ENCODE measurements around the gene SUPT16H.
"Not testable (repeated sequence)": the region's sequence is repeated elsewhere in the genome, so short reads cannot be mapped to it uniquely, and the experiment has no call there.

Gene SUPT16H

GRCh38 chr14:21356511-21356910, 27.3 kb downstream of the SUPT16H start:
- DNase-seq = no peak

- DNase-seq = no peak
Measured at GRCh38 chr14:21352587-21352986, 31.2 kb downstream of the SUPT16H start.

GRCh38 chr14:21350539-21350938, 33.3 kb downstream of the SUPT16H start:
- DNase-seq = no peak

GRCh38 chr14:21347201-21347600, 36.6 kb downstream of the SUPT16H start:
- no peak for DNase-seq

- no peak for DNase-seq
Measured at GRCh38 chr14:21346532-21347135, 37.2 kb downstream of the SUPT16H start.

GRCh38 chr14:21343035-21343794, 40.6 kb downstream of the SUPT16H start:
- DNase-seq = no peak

- DNase-seq = no peak
Measured at GRCh38 chr14:21334202-21334906, 49.5 kb downstream of the SUPT16H start.

GRCh38 chr14:21332950-21333349, 50.9 kb downstream of the SUPT16H start:
- DNase-seq = no peak

GRCh38 chr14:21326972-21327371, 56.8 kb downstream of the SUPT16H start:
- no peak for DNase-seq

GRCh38 chr14:21322716-21323115, 61.1 kb downstream of the SUPT16H start:
- DNase-seq = no peak

- no peak for DNase-seq
Measured at GRCh38 chr14:21320913-21321312, 62.9 kb downstream of the SUPT16H start.

- DNase-seq = no peak
Measured at GRCh38 chr14:21317398-21317797, 66.4 kb downstream of the SUPT16H start.

- DNase-seq = no peak
Measured at GRCh38 chr14:21313512-21313911, 70.3 kb downstream of the SUPT16H start.

- DNase-seq = no peak
Measured at GRCh38 chr14:21311614-21312013, 72.2 kb downstream of the SUPT16H start.

- DNase-seq = no peak
Measured at GRCh38 chr14:21309956-21310355, 73.9 kb downstream of the SUPT16H start.

GRCh38 chr14:21309238-21309636, 74.6 kb downstream of the SUPT16H start:
- DNase-seq = no peak

GRCh38 chr14:21308479-21309237, 75.2 kb downstream of the SUPT16H start:
- DNase-seq = peak; percentile 82

GRCh38 chr14:21308132-21308478, 75.7 kb downstream of the SUPT16H start:
- DNase-seq = no peak

- DNase-seq = no peak
Measured at GRCh38 chr14:21307637-21308036, 76.2 kb downstream of the SUPT16H start.

- not testable (repeated sequence) for DNase-seq
Measured at GRCh38 chr14:21302836-21303140, 81.0 kb downstream of the SUPT16H start.

- no peak for DNase-seq
Measured at GRCh38 chr14:21302013-21302835, 81.6 kb downstream of the SUPT16H start.
